SK-N-SH treated with all-trans-retinoic acid at 6 μM for 48 hours (cell line): ENCODE results near the gene TTC7B.

ENCODE experiments used
- ATAC-seq: fragments of 200-7000 bp; cut with Tn5 transposase; 3 replicates; pipeline ENCODE4 v1.9.1; 2020; ENCODE audit warnings: mild to moderate bottlenecking, moderate library complexity
- ARNTL ChIP-seq: fragments of 450-650 bp; formaldehyde crosslinking; IDR thresholded peaks from 2 replicates; pipeline ENCODE4 v1.5.0; 2020; ENCODE audit warnings: low read depth, mild to moderate bottlenecking, moderate library complexity, borderline replicate concordance
- BACH2 ChIP-seq: fragments of 250-450 bp; sonication (Bioruptor Pico); IDR thresholded peaks from 2 replicates; pipeline ENCODE4 v1.9.0; 2021; ENCODE audit warnings: mild to moderate bottlenecking, borderline replicate concordance
- CREB5 ChIP-seq: fragments of 250-450 bp; sonication (Bioruptor Pico); IDR thresholded peaks from 2 replicates; pipeline ENCODE4 v1.5.1; 2020; ENCODE audit warnings: low read depth, mild to moderate bottlenecking, moderate library complexity
- CSDC2 ChIP-seq: fragments of 250-450 bp; sonication (Bioruptor Pico); IDR thresholded peaks from 2 replicates; pipeline ENCODE4 v1.5.0; 2020; ENCODE audit warnings: mild to moderate bottlenecking, moderate library complexity
- CSRNP3 ChIP-seq: fragments of 250-450 bp; sonication (Bioruptor Pico); IDR thresholded peaks from 2 replicates; pipeline ENCODE4 v1.5.1; 2021; ENCODE audit warnings: mild to moderate bottlenecking, moderate library complexity
- ESRRG ChIP-seq: fragments of 250-450 bp; sonication (Bioruptor Pico); IDR thresholded peaks from 2 replicates; pipeline ENCODE4 v1.6.1; 2021; ENCODE audit warnings: mild to moderate bottlenecking
- ISL1 ChIP-seq: fragments of 250-450 bp; sonication (Bioruptor Pico); IDR thresholded peaks from 2 replicates; pipeline ENCODE4 v2.1.2; 2022; ENCODE audit warnings: mild to moderate bottlenecking, moderate library complexity
- OSR1 ChIP-seq: fragments of 250-450 bp; sonication (Bioruptor Pico); IDR thresholded peaks from 2 replicates; pipeline ENCODE4 v1.8.0; 2022; ENCODE audit warnings: moderate library complexity, mild to moderate bottlenecking, inconsistent platforms
- PATZ1 ChIP-seq: fragments of 250-450 bp; sonication (Bioruptor Pico); IDR thresholded peaks from 2 replicates; pipeline ENCODE4 v1.8.0; 2020; ENCODE audit warnings: mild to moderate bottlenecking, moderate library complexity, borderline replicate concordance
- POU6F1 ChIP-seq: fragments of 250-450 bp; sonication (Bioruptor Pico); IDR thresholded peaks from 2 replicates; pipeline ENCODE4 v1.8.0; 2021; ENCODE audit warnings: low read depth, mild to moderate bottlenecking, moderate library complexity, borderline replicate concordance
- PPARA ChIP-seq: fragments of 250-450 bp; sonication (Bioruptor Pico); IDR thresholded peaks from 2 replicates; pipeline ENCODE4 v1.5.0; 2020; ENCODE audit warnings: mild to moderate bottlenecking, borderline replicate concordance
- RARB ChIP-seq: fragments of 250-450 bp; sonication (Bioruptor Pico); IDR thresholded peaks from 2 replicates; pipeline ENCODE4 v1.8.0; 2021; ENCODE audit warnings: mild to moderate bottlenecking, moderate library complexity
- SNAI2 ChIP-seq: fragments of 250-450 bp; sonication (Bioruptor Pico); IDR thresholded peaks from 2 replicates; pipeline ENCODE4 v1.5.0; 2020; ENCODE audit warnings: mild to moderate bottlenecking, moderate library complexity
- TOX ChIP-seq: fragments of 250-450 bp; sonication (Bioruptor Pico); IDR thresholded peaks from 2 replicates; pipeline ENCODE4 v1.8.0; 2021; ENCODE audit warnings: mild to moderate bottlenecking, moderate library complexity, borderline replicate concordance
- TSHZ2 ChIP-seq: fragments of 250-450 bp; sonication (Bioruptor Pico); IDR thresholded peaks from 2 replicates; pipeline ENCODE4 v1.5.0; 2020; ENCODE audit warnings: mild to moderate bottlenecking, moderate library complexity
- ZFP30 ChIP-seq: fragments of 450-650 bp; formaldehyde crosslinking; IDR thresholded peaks from 2 replicates; pipeline ENCODE4 v1.5.0; 2022; ENCODE audit warnings: mild to moderate bottlenecking, moderate library complexity
- ZNF565 ChIP-seq: fragments of 450-650 bp; formaldehyde crosslinking; conservative IDR thresholded peaks from 2 replicates; pipeline ENCODE4 v1.5.0; 2020; ENCODE audit warnings: low read depth, mild to moderate bottlenecking, moderate library complexity
- ZNF70 ChIP-seq: fragments of 450-650 bp; formaldehyde crosslinking; IDR thresholded peaks from 2 replicates; pipeline ENCODE4 v1.5.0; 2020; ENCODE audit warnings: mild to moderate bottlenecking, moderate library complexity
- ZNF8 ChIP-seq: fragments of 450-650 bp; formaldehyde crosslinking; IDR thresholded peaks from 2 replicates; pipeline ENCODE4 v1.5.0; 2020; ENCODE audit warnings: mild to moderate bottlenecking, moderate library complexity

The TTC7B gene

GRCh38 chr14:90819734-90820393, 3.6 kb upstream of the TTC7B start:
- no peak for TF ChIP-seq ZNF565 (CRISPR knock-in tag)
- TF ChIP-seq CSDC2 (CRISPR knock-in tag) = no peak
- no peak for TF ChIP-seq TSHZ2
- no peak for TF ChIP-seq ZNF70
- no peak for TF ChIP-seq SNAI2 (CRISPR knock-in tag)
- TF ChIP-seq PATZ1 (CRISPR knock-in tag) = no peak
- no peak for TF ChIP-seq ESRRG (CRISPR knock-in tag)
- no peak for TF ChIP-seq CSRNP3 (CRISPR knock-in tag)
- TF ChIP-seq ARNTL (CRISPR knock-in tag) = no peak
- no peak for TF ChIP-seq PPARA (CRISPR knock-in tag)
- no peak for TF ChIP-seq ZFP30 (CRISPR knock-in tag)
- TF ChIP-seq, all 23 proteins: peak for 0
- ATAC-seq = no peak

GRCh38 chr14:90818715-90819114, 2.5 kb upstream of the TTC7B start:
- ATAC-seq = no peak
- TF ChIP-seq OSR1 (CRISPR knock-in tag) (no peak), ISL1 (CRISPR knock-in tag) (no peak), CREB5 (no peak), RARB (CRISPR knock-in tag) (no peak)

GRCh38 chr14:90816681-90817436, 629 bp upstream of the TTC7B start:
- no peak for TF ChIP-seq ARNTL (CRISPR knock-in tag)
- no peak for TF ChIP-seq TOX (CRISPR knock-in tag)
- TF ChIP-seq ZNF8 (CRISPR knock-in tag) = no peak
- no peak for TF ChIP-seq CREB5
- TF ChIP-seq RARB (CRISPR knock-in tag) = no peak
- no peak for TF ChIP-seq POU6F1 (CRISPR knock-in tag)
- TF ChIP-seq ZNF70 = no peak
- no peak for TF ChIP-seq OSR1 (CRISPR knock-in tag)
- no peak for TF ChIP-seq BACH2 (CRISPR knock-in tag)
- TF ChIP-seq PATZ1 (CRISPR knock-in tag) = no peak
- no peak for TF ChIP-seq ZNF565 (CRISPR knock-in tag)
- no peak for TF ChIP-seq TSHZ2
- peak; percentile 8; the same call in 1 of the 3 replicates for ATAC-seq
